GM12874 (cell line): ENCODE data around the gene MARCHF3.

Experiments used
- CTCF ChIP-seq: IDR thresholded peaks from 2 replicates; pipeline ENCODE4 v1.5.1; 2011; ENCODE audit warnings: low read depth, mild to moderate bottlenecking, control low read depth, low read length, moderate library complexity; ENCODE audit not compliant: insufficient read depth

The MARCHF3 gene

GRCh38 chr5:126877602-126878001 lies 152.8 kb downstream of the MARCHF3 start:
- TF ChIP-seq CTCF = no peak

- no peak for TF ChIP-seq CTCF
These were observed 155.0 kb downstream of the MARCHF3 start for GRCh38 chr5:126875303-126875785.

GRCh38 chr5:126872561-126873354 lies 157.6 kb downstream of the MARCHF3 start:
- no peak for TF ChIP-seq CTCF

- no peak for TF ChIP-seq CTCF
These were observed 158.9 kb downstream of the MARCHF3 start for GRCh38 chr5:126871441-126871840.

- TF ChIP-seq CTCF = no peak
These were observed 161.3 kb downstream of the MARCHF3 start for GRCh38 chr5:126869005-126869451.

- no peak for TF ChIP-seq CTCF
These were observed 161.9 kb downstream of the MARCHF3 start for GRCh38 chr5:126868338-126869004.

- TF ChIP-seq CTCF = no peak
These were observed 163.3 kb downstream of the MARCHF3 start for GRCh38 chr5:126866851-126867636.
